PC-9 (cell line): ENCODE data around the gene AIMP1. TPM values are rescaled to one million over a fixed set of nuclear protein-coding genes. Genes with fewer than 3 reads are reported as not detected.

ENCODE experiments used
- Bru-seq: library from RNA; stranded (reverse); fragments of 400-500 nt; gene quantifications from one replicate; lab custom pipeline; 2021; lab: Mats Ljungman, UMichigan
- BruChase-seq, 2 experiments: library from RNA; stranded (reverse); fragments of 400-500 nt; gene quantifications; one replicate each; lab custom pipeline; 2021; lab: Mats Ljungman, UMichigan
- BruUV-seq: library from RNA; stranded (reverse); fragments of 400-500 nt; replicated peaks from 2 replicates; lab custom pipeline; 2021; lab: Mats Ljungman, UMichigan
- CTCF ChIA-PET: fragments of 300-600 bp; sonication (Branson Sonifier 250); formaldehyde crosslinking; loops from one replicate; lab custom pipeline; 2022; ENCODE audit warnings: antibody characterized with exemption; lab: Charles Lee
- POLR2A ChIA-PET: fragments of 300-600 bp; sonication (Branson Sonifier 250); formaldehyde crosslinking; loops from one replicate; lab custom pipeline; 2022; ENCODE audit warnings: antibody characterized with exemption; ENCODE audit not compliant: unreplicated experiment; lab: Charles Lee
- DNase-seq, 2 experiments: peaks; one replicate each; pipeline versions ENCODE4 v3.0.0 to v3.0.0-alpha.2; 2015 to 2022; ENCODE audit warnings: mixed read lengths in 1 of 2
- H2AFZ ChIP-seq: fragments of 200-600 bp; sonication (generic); 2 replicates; pipeline ENCODE4 v1.8.1; 2017; ENCODE audit warnings: antibody characterized with exemption
- H3F3A ChIP-seq: fragments of 200-600 bp; sonication (generic); 2 replicates; pipeline ENCODE4 v1.8.1; 2017; ENCODE audit warnings: antibody characterized with exemption, mild to moderate bottlenecking, low read depth; ENCODE audit not compliant: insufficient read depth
- H3K27ac ChIP-seq: fragments of 200-600 bp; sonication (generic); 2 replicates; pipeline ENCODE4 v1.6.1; 2016; ENCODE audit warnings: mixed run types
- H3K27me3 ChIP-seq: fragments of 200-600 bp; sonication (generic); 2 replicates; pipeline ENCODE4 v1.6.1; 2016; ENCODE audit warnings: low read depth, mixed run types; ENCODE audit not compliant: insufficient read depth
- H3K36me3 ChIP-seq: fragments of 200-600 bp; sonication (generic); 2 replicates; pipeline ENCODE4 v1.6.1; 2016; ENCODE audit warnings: low read depth, mixed run types
- H3K4me1 ChIP-seq: fragments of 200-600 bp; sonication (generic); replicated peaks from 2 replicates; pipeline ENCODE4 v1.6.1; 2016; ENCODE audit warnings: mixed run types; ENCODE audit not compliant: insufficient read depth
- H3K4me2 ChIP-seq: fragments of 200-600 bp; sonication (generic); 2 replicates; pipeline ENCODE4 v1.6.1; 2017; ENCODE audit warnings: mixed run types
- H3K4me3 ChIP-seq: fragments of 200-600 bp; sonication (generic); 2 replicates; pipeline ENCODE4 v1.6.1; 2016; ENCODE audit warnings: mixed run types
- H3K79me2 ChIP-seq: fragments of 200-600 bp; sonication (generic); 2 replicates; pipeline ENCODE4 v1.6.1; 2017; ENCODE audit warnings: low read depth, mixed run types
- H3K9me2 ChIP-seq: fragments of 200-600 bp; sonication (generic); 2 replicates; pipeline ENCODE4 v1.8.1; 2017; ENCODE audit warnings: mild to moderate bottlenecking; ENCODE audit not compliant: insufficient read depth
- H3K9me3 ChIP-seq: fragments of 200-600 bp; sonication (generic); 2 replicates; pipeline ENCODE4 v1.8.1; 2016; ENCODE audit warnings: low read depth; ENCODE audit not compliant: insufficient read depth
- H4K20me1 ChIP-seq: fragments of 200-600 bp; sonication (generic); 2 replicates; pipeline ENCODE4 v1.8.1; 2017; ENCODE audit not compliant: insufficient read depth
- EZH2 ChIP-seq: fragments of 200-600 bp; sonication (generic); IDR thresholded peaks from 2 replicates; pipeline ENCODE4 v1.8.0; 2017; ENCODE audit warnings: antibody characterized with exemption, low read depth
- intact Hi-C: fragments of 100-400 bp; cut with micrococcal nuclease; formaldehyde crosslinking; loops from one replicate; pipeline ENCODE4 v1.10.0; 2022; ENCODE audit not compliant: unreplicated experiment
- long read RNA-seq: library from polyadenylated mRNA; stranded (forward); transcript quantifications from one replicate; pipeline ENCODE4 v2.0.0, GENCODE V29; 2022
- total RNA-seq: library from RNA; stranded (reverse); gene quantifications from 2 replicates; pipeline ENCODE4 v1.2.3, GENCODE V29; 2021
- TF ChIP-seq, protein P1 (sequence below): fragments of 200-600 bp; sonication (generic); conservative IDR thresholded peaks from 2 replicates; pipeline ENCODE4 v1.6.1; 2017; ENCODE audit warnings: mixed run types, antibody characterized with exemption, mild to moderate bottlenecking, moderate library complexity

The AIMP1 gene
- total RNA-seq (36.3 and 47.0 TPM in 2 replicates), Bru-seq, nascent RNA (percentile 81 among the genes with signal in this experiment), BruChase-seq, experiment 1, labeled RNA remaining after a 2-hour chase (percentile 73 among the genes with signal in this experiment), BruChase-seq, experiment 2, labeled RNA remaining after a 6-hour chase (percentile 88 among the genes with signal in this experiment)
- long read RNA-seq, transcript AIMP1-202 (7 exons, 2,586 nt) = major isoform, 55 of 65 reads
- long read RNA-seq, partial matches to known transcripts = 4 of 65 reads
- long read RNA-seq, other reads (novel, unspliced or antisense) = 5 of 65 reads

DNA sequence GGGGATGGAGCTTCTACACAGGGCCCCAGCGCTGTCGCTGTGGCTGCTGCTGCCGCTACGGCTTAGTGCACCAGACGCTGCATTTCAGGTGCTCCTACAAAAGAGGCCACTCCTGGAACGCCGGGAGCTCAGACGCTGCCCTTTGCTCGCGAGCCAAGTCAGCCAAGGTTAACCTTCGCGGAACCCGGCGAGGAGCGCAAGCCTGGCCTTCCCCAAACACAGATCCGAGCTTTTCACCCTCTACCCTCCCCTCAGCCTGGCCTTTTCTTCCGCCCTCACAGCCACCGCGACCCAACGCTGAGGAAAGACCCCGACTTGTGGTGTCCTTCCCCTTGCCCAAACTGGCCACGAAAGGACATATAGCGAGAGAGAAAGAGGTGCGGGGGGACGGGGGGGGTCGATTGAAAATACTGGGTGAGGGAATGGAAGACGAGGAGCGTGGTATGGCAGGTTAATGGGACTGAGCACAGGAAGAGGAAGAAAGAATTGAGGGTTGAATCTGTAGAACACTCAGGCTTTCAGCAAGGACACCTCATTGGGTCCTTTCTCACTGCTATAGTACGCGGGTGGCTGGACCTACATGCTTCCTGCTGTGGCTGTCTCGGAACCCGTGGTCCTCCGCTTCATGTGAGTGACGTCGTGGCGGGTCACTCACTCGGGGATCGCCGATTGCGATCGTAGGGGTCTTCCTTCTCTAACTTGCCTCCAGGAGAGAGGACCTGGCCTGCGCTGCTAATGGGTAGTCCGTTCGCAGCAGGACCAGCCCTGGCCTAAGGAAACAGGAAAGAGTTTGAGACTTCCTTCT lies at the start of gene AIMP1, which contains the start of gene TBCK:
Gene AIMP1, plus strand, starts transcription at position 583 of the 805 bp plus-strand sequence. CDS start 8,460 bp downstream, outside the sequence.
Gene TBCK, minus strand, starts transcription at position 242 of the 805 bp plus-strand sequence. CDS start 7,249 bp downstream, outside the sequence.
- H3K4me3 ChIP-seq = peak within 1 kb of the TSS; percentile 98
- H3K4me1 ChIP-seq = peaks cover 17% of the 10 kb centered on the region
- no peaks in the 10 kb centered on the region for H3K27me3 ChIP-seq
- H4K20me1 ChIP-seq = no peaks in the 10 kb centered on the region
- BruUV-seq = no TSS peak
- H3K4me2 ChIP-seq = peak within 1 kb of the TSS; percentile 95
- H3F3A ChIP-seq = peaks cover 12% of the 10 kb centered on the region; the same call in 1 of the 2 replicates
- TF ChIP-seq EZH2 = no peak
- TF ChIP-seq, protein P1, sequence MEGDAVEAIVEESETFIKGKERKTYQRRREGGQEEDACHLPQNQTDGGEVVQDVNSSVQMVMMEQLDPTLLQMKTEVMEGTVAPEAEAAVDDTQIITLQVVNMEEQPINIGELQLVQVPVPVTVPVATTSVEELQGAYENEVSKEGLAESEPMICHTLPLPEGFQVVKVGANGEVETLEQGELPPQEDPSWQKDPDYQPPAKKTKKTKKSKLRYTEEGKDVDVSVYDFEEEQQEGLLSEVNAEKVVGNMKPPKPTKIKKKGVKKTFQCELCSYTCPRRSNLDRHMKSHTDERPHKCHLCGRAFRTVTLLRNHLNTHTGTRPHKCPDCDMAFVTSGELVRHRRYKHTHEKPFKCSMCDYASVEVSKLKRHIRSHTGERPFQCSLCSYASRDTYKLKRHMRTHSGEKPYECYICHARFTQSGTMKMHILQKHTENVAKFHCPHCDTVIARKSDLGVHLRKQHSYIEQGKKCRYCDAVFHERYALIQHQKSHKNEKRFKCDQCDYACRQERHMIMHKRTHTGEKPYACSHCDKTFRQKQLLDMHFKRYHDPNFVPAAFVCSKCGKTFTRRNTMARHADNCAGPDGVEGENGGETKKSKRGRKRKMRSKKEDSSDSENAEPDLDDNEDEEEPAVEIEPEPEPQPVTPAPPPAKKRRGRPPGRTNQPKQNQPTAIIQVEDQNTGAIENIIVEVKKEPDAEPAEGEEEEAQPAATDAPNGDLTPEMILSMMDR = no peak
- DNase-seq = peak; percentile 69 to 76
- H3K79me2 ChIP-seq = peaks cover 66% of the 10 kb centered on the region
- POLR2A ChIA-PET = interaction anchor here (0.5 kb wide), 1 partner anchor 42 kb away, joined by 3 read pairs; no protein-coding TSS in a partner anchor
- CTCF ChIA-PET = no interaction called here
- no peaks in the 10 kb centered on the region for H3K9me3 ChIP-seq
- intact Hi-C loops = no loop called here
- H3K36me3 ChIP-seq = no peaks in the 10 kb centered on the region
- H3K27ac ChIP-seq = peak within 1 kb of the TSS; percentile 91
- peak within 1 kb of the TSS; percentile 94 for H2AFZ ChIP-seq
- no peaks in the 10 kb centered on the region for H3K9me2 ChIP-seq

DNA sequence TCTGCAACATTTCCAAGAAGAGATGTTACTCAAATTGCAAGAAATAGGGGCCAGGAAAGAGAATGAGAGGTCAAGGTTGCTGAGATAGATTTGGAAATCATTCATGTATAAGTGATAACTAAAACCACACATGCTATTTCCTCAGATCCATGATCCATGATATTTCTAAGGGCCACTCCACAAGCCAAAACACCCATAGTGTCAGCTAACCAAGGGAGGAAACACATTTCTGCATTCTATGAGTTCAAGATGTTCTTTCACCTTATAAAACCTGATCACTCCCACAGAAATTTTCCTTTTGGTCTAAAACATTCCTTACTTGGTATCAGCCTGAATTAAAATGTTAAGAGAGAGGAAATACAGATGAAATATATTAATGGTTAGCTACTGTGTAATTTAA lies 47.6 kb upstream of the AIMP1 start:
- ChIA-PET CTCF (no interaction called here), POLR2A (no interaction called here)
- no peak for DNase-seq
- Histone ChIP-seq H3K79me2 (no peaks in the 10 kb centered on the region), H3F3A (no peaks in the 10 kb centered on the region), H3K4me1 (no peaks in the 10 kb centered on the region), H3K4me3 (no peak overlapping the region), H3K27ac (no peak overlapping the region), H2AFZ (no peak overlapping the region), H3K4me2 (no peak overlapping the region), H4K20me1 (no peaks in the 10 kb centered on the region), H3K27me3 (no peaks in the 10 kb centered on the region), H3K36me3 (no peaks in the 10 kb centered on the region), H3K9me3 (no peaks in the 10 kb centered on the region), H3K9me2 (no peaks in the 10 kb centered on the region)
- no peak for TF ChIP-seq EZH2
- TF ChIP-seq, protein P1 = no peak
- no TSS peak for BruUV-seq
- intact Hi-C loops = loop anchor here (10.0 kb wide), 1 partner anchor 236 kb away; no protein-coding TSS in a partner anchor

GRCh38 chr4:106269711-106270110 lies 46.6 kb upstream of the AIMP1 start:
- intact Hi-C loops = loop anchor here (10.0 kb wide), 1 partner anchor 235 kb away; no protein-coding TSS in a partner anchor
- Histone ChIP-seq H3K79me2 (no peaks in the 10 kb centered on the region), H3K4me2 (no peak overlapping the region), H3K4me1 (no peaks in the 10 kb centered on the region), H2AFZ (no peak overlapping the region), H3K9me3 (no peaks in the 10 kb centered on the region), H3F3A (no peaks in the 10 kb centered on the region), H4K20me1 (no peaks in the 10 kb centered on the region), H3K4me3 (no peak overlapping the region), H3K9me2 (no peaks in the 10 kb centered on the region), H3K27me3 (no peaks in the 10 kb centered on the region), H3K27ac (no peak overlapping the region), H3K36me3 (no peaks in the 10 kb centered on the region)
- no peak for DNase-seq
- ChIA-PET CTCF (no interaction called here), POLR2A (no interaction called here)
- no TSS peak for BruUV-seq
- TF ChIP-seq, protein P1 = no peak
- TF ChIP-seq EZH2 = no peak
